Stimulated activated CD4-positive, alpha-beta T cell treated with anti-CD3 and anti-CD28 coated beads, TNF-alpha, amount 100 ng/mL, for 24 hours (primary cell): Measurements from ENCODE around the gene MYO1D.
A peak's percentile ranks its signal among the peaks of the same experiment; 100 is the strongest.
"Not testable (repeated sequence)": the region's sequence is repeated elsewhere in the genome, so short reads cannot be mapped to it uniquely, and the experiment has no call there.

ENCODE experiments used
- DNase-seq, 3 experiments: peaks; one replicate each; pipeline ENCODE4 v3.0.0-alpha.2; 2020; ENCODE audit warnings: low read depth in 3 of 3

The MYO1D gene

DNA sequence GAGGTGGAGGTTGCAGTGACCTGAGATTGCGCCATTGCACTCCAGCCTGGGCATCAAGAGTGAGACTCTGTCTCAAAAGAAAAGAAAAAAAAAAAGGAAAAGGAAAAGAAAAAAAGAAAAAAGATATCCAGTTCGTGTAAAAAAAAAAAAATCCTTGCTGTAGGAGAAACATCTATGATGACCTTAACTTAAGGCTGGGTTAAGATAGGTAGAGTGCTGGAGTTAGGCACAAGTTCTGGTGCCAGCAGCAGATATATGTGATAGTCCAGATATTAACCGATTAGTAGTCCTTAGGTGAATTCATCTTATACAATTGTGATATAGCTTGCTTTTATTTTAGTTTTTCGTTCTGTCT, 415.4 kb downstream of the MYO1D start:
- DNase-seq, result no peak

DNA sequence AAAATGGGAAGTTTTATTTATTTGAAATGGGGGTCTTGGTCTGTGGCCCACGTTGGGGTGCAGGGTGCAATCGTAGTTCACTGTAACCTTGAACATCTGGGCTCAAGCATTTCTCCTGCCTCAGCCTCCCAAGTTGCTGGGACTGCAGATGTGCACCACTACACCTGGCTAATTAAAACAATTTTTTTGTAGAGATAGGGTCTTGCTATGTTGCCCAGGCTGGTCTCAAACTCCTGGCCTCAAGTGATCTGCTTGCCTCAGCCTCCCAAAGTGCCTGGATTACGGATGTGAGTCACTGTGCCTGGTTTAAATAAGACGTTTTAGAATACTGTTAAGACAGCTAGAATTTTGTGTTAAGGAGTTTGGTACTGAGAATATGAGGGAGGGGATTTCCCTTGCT, 416.9 kb downstream of the MYO1D start:
- no peak for DNase-seq

DNA sequence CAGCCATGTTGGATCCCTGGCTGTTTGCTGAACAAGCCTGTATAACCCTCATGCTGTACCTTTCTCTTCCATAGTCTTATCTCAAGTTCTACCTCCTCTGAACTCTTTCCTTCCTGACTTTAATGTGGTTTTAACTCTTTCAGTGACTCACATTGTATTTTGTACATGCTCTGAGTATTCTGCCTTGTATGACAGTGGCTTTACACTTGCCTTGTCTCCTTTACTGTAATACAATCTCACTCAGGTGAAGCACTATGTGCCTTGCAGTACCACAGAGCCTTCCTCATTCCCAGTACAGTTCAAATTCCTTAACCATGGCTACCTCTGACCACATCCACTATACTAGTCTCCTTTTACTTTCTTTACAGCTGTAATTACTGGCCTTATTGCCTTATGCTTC, 418.6 kb downstream of the MYO1D start:
- no peak for DNase-seq

DNA sequence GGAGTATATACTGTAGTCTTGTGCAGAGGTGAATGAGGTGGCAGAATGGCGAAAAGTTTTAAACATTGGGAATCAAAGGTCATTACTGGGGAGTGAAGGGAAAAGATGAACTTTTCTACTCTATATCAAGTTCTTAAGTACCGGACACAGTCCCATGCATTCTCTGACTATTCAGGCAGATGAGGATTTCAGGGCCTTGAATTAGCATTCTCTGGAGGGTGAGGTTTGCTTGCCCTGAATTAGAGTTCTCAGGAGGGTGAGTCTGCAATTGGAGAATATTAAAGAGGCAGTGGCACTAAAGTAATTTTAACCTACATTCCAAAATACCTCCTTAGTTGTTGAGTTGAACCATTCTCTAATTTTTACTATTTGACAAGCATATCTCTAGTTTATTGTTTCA, 423.6 kb downstream of the MYO1D start:
- no peak for DNase-seq

DNA sequence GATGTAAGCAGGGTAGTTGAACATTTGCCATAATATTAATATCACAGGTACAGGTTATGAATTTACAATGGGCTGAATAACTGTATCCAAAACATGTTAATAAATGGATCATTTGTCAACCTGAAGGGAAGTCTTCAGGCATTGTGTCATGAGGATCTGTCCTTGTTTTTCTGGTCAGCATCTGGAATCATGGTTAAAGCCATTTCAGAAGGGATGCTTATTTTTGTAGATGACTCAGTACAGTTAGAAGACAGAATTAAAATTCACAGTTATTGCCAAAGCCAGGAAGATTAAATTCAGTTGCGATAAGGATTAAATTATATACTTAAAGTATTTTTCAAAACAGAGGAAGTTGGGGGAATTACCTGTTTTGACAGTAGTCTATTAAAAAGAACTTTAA, 424.6 kb downstream of the MYO1D start:
- DNase-seq, result no peak

DNA sequence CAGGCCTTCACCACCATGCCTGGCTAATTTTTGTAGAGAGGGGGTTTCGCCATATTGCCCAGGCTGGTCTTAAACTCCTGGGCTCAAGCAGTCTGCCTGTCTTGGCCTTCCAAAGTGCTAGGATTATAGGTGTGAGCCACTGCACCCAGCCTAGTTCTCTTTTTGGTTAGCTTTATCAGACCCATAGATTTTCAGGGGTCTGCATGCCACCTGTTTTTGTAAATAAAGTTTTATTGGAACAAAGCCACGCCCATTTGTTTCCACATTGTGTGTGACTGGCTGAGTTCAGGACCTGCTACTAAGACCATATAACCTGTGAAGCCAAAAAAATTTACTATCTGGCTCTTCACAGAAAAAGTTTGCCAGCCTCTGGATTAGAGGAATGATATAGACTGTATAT, 425.0 kb downstream of the MYO1D start:
- DNase-seq, result no peak

DNA sequence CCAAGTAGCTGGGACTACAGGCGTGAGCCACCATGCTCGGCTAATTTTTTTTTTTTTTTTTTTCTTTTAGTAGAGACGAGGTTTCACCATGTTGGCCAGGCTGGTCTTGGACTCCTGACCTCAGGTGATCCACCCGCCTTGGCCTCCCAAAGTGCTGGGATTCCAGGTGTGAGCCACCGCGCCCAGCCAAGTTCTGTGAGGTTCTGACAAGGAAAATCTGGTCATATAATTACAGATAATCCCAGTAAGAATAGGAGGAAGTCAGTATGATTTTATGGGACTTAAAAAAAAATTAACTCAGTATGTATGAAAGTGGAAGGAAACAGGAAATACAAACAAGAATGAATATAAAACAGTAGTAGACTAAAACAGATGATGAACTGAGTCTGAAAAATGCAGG, 426.5 kb downstream of the MYO1D start:
- DNase-seq, result not testable (repeated sequence)

DNA sequence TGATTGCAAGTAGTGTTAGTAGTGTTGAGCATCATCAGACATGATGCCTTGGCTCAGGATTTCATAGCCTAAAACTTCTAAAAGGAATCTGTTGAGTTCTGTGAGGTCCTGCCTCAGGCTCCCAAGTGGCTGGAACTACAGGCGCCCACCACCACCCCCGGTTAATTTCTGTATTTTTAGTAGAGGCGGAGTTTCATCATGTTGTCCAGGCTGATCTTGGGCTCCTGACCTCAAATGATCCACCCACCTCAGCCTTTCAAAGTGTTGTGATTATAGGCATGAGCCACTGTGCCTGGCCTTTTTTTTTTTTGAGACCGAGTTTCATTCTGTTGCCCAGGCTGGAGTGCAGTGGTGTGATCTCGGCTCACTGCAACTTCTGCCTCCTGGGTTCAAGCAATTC, 427.0 kb downstream of the MYO1D start:
- DNase-seq, result no peak

DNA sequence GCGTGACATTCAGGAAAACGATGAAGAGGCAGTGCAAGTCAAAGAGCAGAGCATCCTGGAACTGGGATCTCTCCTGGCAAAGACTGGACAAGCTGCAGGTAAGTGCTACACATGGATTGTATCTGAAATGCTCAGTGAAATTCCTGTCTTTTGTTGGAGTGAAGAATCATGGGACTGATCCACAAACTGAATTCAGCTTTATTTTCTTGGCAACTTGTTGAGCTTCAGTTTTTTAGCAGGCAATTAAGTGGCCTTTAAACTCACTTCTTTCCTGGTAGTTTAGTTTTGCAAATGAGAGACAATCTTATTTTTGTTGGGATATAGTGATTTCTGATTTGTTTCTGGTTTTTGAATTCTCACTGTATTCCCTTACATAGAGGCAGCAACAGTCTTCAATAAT, 430.0 kb downstream of the MYO1D start:
- no peak for DNase-seq

DNA sequence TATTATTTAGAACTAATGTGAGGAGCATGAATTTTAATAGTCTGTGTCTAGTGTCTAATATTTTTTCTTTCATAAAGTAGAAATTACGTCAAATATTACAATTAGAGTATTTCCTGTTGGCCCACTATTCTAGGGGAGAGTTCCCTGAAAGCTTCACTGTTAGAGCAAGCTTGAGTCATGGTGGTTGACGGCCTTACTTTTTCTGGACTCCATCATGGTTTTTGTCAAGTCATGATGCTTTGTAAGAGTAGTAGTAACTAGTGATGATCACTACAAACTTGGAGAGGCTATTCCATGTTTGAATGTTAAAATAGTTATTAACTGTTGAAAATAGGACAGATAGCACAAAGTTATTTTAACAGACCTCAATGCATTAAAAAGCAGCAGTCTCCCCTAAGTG, 431.0 kb downstream of the MYO1D start:
- no peak for DNase-seq

DNA sequence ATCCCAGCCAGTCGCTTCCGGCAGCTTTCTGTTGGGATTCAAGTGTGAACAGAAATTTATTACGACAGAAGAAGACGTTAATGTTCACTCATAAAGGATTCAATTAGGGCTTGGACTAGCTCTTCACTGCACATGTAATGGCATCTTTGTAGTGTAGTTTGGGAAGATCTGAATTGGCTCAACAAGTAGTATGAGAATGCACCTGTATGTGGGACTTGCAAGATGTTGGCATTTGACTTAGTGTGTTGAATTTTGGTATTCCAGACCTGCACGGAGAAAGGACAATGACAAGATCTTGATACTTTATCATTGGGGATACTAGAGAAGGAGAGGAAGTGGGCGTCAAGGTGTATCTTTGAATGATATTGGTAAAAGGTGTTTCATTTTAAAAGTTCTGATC, 431.4 kb downstream of the MYO1D start:
- DNase-seq, result no peak

DNA sequence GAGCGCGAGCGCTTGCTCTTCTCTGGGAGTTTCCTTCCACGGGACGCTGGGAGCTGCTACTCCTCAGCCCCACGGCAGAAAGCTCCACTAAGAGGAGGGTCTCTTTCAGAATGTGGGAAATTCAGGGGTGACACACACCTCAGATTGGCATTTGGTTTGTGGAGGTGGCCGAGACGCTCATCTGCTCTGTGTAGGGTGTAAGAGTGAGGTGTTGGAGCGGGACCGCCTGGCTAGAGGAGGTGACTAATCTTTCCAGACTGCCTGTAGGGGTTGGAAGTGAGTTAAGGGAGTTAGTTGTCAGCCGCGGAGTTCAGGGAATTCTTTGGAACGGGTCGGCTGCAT, 431.9 kb downstream of the MYO1D start:
- DNase-seq, result peak; percentile 13 to 40 (median 22)

DNA sequence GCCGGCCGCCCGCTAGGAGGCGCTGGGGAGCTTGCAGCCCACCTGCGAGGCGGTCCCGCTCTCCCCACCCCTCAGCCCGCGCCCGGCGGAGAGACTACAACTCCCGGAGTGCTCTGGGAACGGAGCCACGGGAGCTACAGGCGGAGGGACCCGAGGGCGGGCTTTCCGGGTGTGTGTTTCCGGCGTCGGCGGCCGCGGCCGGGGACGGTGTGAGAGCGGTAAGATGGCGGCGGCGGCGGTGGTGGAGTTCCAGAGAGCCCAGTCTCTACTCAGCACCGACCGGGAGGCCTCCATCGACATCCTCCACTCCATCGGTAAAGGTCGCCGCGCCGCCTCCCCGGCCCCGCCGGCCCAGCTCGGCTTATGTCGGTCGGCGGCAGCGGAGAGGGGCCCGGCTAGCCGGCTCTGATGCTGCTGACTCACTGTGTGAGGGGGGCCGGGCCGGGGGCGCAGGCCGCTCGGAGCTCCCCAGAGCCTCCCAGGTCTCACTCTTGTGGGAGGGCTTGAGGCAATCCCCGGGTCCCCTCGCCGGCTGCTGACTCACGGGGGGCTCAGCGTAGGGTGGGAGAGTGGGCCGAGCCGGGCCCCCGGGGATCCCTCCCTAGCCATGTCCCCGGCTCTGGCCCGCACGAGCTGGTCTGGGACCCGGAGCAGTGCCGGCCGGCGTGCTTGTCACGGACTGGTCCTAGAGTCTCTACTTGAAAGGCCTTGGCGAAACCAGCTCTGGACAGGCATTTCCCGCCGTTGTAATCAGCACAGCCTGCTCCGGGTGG, 432.4 kb downstream of the MYO1D start, which contains the start of gene PSMD11:
PSMD11 (plus strand) TSS at position 210 of the 773 bp plus-strand sequence; CDS start at position 224, 14 bp downstream.
- peak; percentile 98 to 99 (median 99) for DNase-seq

DNA sequence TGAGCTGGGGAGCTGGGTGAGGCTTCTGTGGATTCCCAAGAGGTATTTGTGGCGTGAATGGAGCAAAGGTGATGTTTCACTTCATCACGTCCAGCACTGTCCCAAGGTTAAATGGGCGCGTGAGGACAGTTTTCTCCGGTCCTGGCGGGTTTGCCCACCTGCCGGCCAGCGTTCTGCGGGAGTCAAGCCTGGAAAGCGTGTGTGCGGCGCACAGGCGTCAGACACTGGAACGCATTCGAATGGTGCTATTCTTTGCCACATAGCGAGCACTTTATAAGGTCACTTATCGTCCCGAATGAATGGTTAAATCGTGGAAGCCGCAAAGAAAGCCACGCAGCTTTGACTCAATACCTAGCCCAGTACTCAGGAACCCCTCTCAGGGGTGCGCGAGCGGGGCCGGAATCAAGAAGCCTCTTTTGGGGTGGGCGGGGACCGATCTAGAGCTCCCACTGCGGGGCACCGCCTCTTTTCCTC, 433.1 kb downstream of the MYO1D start:
- DNase-seq, result no peak
